SK-N-SH treated with all-trans-retinoic acid at 6 μM for 48 hours (cell line): ENCODE measurements around the gene DNAJC17.
A peak's percentile ranks its signal among the peaks of the same experiment; 100 is the strongest.

Experiments used
- ATAC-seq: fragments of 200-7000 bp; cut with Tn5 transposase; 3 replicates; pipeline ENCODE4 v1.9.1; 2020; ENCODE audit warnings: mild to moderate bottlenecking, moderate library complexity
- ARNTL ChIP-seq: fragments of 450-650 bp; formaldehyde crosslinking; IDR thresholded peaks from 2 replicates; pipeline ENCODE4 v1.5.0; 2020; ENCODE audit warnings: low read depth, mild to moderate bottlenecking, moderate library complexity, borderline replicate concordance
- CSDC2 ChIP-seq: fragments of 250-450 bp; sonication (Bioruptor Pico); IDR thresholded peaks from 2 replicates; pipeline ENCODE4 v1.5.0; 2020; ENCODE audit warnings: mild to moderate bottlenecking, moderate library complexity
- ESRRG ChIP-seq: fragments of 250-450 bp; sonication (Bioruptor Pico); IDR thresholded peaks from 2 replicates; pipeline ENCODE4 v1.6.1; 2021; ENCODE audit warnings: mild to moderate bottlenecking
- GLIS3 ChIP-seq: fragments of 250-450 bp; sonication (Bioruptor Pico); IDR thresholded peaks from 2 replicates; pipeline ENCODE4 v1.5.0; 2020; ENCODE audit warnings: mild to moderate bottlenecking, moderate library complexity
- ISL1 ChIP-seq: fragments of 250-450 bp; sonication (Bioruptor Pico); IDR thresholded peaks from 2 replicates; pipeline ENCODE4 v2.1.2; 2022; ENCODE audit warnings: mild to moderate bottlenecking, moderate library complexity
- OSR1 ChIP-seq: fragments of 250-450 bp; sonication (Bioruptor Pico); IDR thresholded peaks from 2 replicates; pipeline ENCODE4 v1.8.0; 2022; ENCODE audit warnings: moderate library complexity, mild to moderate bottlenecking, inconsistent platforms
- PATZ1 ChIP-seq: fragments of 250-450 bp; sonication (Bioruptor Pico); IDR thresholded peaks from 2 replicates; pipeline ENCODE4 v1.8.0; 2020; ENCODE audit warnings: mild to moderate bottlenecking, moderate library complexity, borderline replicate concordance
- PPARA ChIP-seq: fragments of 250-450 bp; sonication (Bioruptor Pico); IDR thresholded peaks from 2 replicates; pipeline ENCODE4 v1.5.0; 2020; ENCODE audit warnings: mild to moderate bottlenecking, borderline replicate concordance
- RARB ChIP-seq: fragments of 250-450 bp; sonication (Bioruptor Pico); IDR thresholded peaks from 2 replicates; pipeline ENCODE4 v1.8.0; 2021; ENCODE audit warnings: mild to moderate bottlenecking, moderate library complexity
- SNAI2 ChIP-seq: fragments of 250-450 bp; sonication (Bioruptor Pico); IDR thresholded peaks from 2 replicates; pipeline ENCODE4 v1.5.0; 2020; ENCODE audit warnings: mild to moderate bottlenecking, moderate library complexity
- TOX ChIP-seq: fragments of 250-450 bp; sonication (Bioruptor Pico); IDR thresholded peaks from 2 replicates; pipeline ENCODE4 v1.8.0; 2021; ENCODE audit warnings: mild to moderate bottlenecking, moderate library complexity, borderline replicate concordance
- ZC3H10 ChIP-seq: fragments of 250-450 bp; sonication (Bioruptor Pico); IDR thresholded peaks from 2 replicates; pipeline ENCODE4 v1.5.1; 2021; ENCODE audit warnings: mild to moderate bottlenecking, moderate library complexity
- ZFP3 ChIP-seq: fragments of 250-450 bp; sonication (Bioruptor Pico); IDR thresholded peaks from 2 replicates; pipeline ENCODE4 v1.5.0; 2020; ENCODE audit warnings: mild to moderate bottlenecking, moderate library complexity
- ZFP30 ChIP-seq: fragments of 450-650 bp; formaldehyde crosslinking; IDR thresholded peaks from 2 replicates; pipeline ENCODE4 v1.5.0; 2022; ENCODE audit warnings: mild to moderate bottlenecking, moderate library complexity
- ZNF565 ChIP-seq: fragments of 450-650 bp; formaldehyde crosslinking; conservative IDR thresholded peaks from 2 replicates; pipeline ENCODE4 v1.5.0; 2020; ENCODE audit warnings: low read depth, mild to moderate bottlenecking, moderate library complexity
- ZNF70 ChIP-seq: fragments of 450-650 bp; formaldehyde crosslinking; IDR thresholded peaks from 2 replicates; pipeline ENCODE4 v1.5.0; 2020; ENCODE audit warnings: mild to moderate bottlenecking, moderate library complexity
- ZNF8 ChIP-seq: fragments of 450-650 bp; formaldehyde crosslinking; IDR thresholded peaks from 2 replicates; pipeline ENCODE4 v1.5.0; 2020; ENCODE audit warnings: mild to moderate bottlenecking, moderate library complexity
- TF ChIP-seq, protein P1 (sequence below): fragments of 250-450 bp; sonication (Bioruptor Pico); IDR thresholded peaks from 2 replicates; pipeline ENCODE4 v1.8.0; 2021; ENCODE audit warnings: low read depth, mild to moderate bottlenecking, moderate library complexity, borderline replicate concordance
- TF ChIP-seq, protein P2 (sequence below): fragments of 250-450 bp; sonication (Bioruptor Pico); IDR thresholded peaks from 2 replicates; pipeline ENCODE4 v1.5.1; 2020; ENCODE audit warnings: low read depth, mild to moderate bottlenecking, moderate library complexity
- TF ChIP-seq, protein P3 (sequence below): fragments of 250-450 bp; sonication (Bioruptor Pico); IDR thresholded peaks from 2 replicates; pipeline ENCODE4 v1.5.1; 2021; ENCODE audit warnings: mild to moderate bottlenecking, moderate library complexity

Gene DNAJC17

GRCh38 chr15:40754883-40755811 lies 52.1 kb downstream of the DNAJC17 start, which contains the start of gene RMDN3 (continued):
- TF ChIP-seq, protein P1, sequence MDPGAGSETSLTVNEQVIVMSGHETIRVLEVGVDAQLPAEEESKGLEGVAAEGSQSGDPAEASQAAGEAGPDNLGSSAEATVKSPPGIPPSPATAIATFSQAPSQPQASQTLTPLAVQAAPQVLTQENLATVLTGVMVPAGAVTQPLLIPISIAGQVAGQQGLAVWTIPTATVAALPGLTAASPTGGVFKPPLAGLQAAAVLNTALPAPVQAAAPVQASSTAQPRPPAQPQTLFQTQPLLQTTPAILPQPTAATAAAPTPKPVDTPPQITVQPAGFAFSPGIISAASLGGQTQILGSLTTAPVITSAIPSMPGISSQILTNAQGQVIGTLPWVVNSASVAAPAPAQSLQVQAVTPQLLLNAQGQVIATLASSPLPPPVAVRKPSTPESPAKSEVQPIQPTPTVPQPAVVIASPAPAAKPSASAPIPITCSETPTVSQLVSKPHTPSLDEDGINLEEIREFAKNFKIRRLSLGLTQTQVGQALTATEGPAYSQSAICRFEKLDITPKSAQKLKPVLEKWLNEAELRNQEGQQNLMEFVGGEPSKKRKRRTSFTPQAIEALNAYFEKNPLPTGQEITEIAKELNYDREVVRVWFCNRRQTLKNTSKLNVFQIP (CRISPR knock-in tag) = no peak
- TF ChIP-seq, protein P2, sequence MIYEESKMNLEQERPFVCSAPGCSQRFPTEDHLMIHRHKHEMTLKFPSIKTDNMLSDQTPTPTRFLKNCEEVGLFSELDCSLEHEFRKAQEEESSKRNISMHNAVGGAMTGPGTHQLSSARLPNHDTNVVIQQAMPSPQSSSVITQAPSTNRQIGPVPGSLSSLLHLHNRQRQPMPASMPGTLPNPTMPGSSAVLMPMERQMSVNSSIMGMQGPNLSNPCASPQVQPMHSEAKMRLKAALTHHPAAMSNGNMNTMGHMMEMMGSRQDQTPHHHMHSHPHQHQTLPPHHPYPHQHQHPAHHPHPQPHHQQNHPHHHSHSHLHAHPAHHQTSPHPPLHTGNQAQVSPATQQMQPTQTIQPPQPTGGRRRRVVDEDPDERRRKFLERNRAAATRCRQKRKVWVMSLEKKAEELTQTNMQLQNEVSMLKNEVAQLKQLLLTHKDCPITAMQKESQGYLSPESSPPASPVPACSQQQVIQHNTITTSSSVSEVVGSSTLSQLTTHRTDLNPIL = no peak
- TF ChIP-seq ZNF8 (CRISPR knock-in tag) (no peak), PATZ1 (CRISPR knock-in tag) (no peak)
- TF ChIP-seq, all 23 proteins: peak for 0

DNA sequence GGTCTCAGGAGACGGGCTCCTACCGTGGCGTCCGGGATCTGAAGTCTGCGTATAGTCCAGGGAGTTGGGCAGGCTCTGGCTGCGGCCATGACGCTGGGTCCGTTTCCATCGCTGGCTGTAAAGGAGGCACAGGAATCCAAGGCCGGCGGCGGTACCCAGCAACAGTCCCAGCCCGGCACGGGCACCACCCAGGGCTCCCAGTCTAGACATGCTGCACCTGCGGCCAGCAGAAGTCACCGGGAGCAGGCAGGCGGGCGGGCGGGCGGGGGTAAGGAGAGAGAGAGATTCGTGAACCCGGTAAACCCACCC lies 52.7 kb downstream of the DNAJC17 start:
- TF ChIP-seq, protein P3, sequence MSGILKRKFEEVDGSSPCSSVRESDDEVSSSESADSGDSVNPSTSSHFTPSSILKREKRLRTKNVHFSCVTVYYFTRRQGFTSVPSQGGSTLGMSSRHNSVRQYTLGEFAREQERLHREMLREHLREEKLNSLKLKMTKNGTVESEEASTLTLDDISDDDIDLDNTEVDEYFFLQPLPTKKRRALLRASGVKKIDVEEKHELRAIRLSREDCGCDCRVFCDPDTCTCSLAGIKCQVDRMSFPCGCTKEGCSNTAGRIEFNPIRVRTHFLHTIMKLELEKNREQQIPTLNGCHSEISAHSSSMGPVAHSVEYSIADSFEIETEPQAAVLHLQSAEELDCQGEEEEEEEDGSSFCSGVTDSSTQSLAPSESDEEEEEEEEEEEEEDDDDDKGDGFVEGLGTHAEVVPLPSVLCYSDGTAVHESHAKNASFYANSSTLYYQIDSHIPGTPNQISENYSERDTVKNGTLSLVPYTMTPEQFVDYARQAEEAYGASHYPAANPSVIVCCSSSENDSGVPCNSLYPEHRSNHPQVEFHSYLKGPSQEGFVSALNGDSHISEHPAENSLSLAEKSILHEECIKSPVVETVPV (CRISPR knock-in tag) = no peak
- TF ChIP-seq CSDC2 (CRISPR knock-in tag) (no peak), ZFP30 (no peak), PPARA (no peak), GLIS3 (CRISPR knock-in tag) (no peak), ZFP3 (CRISPR knock-in tag) (no peak), ARNTL (no peak), OSR1 (CRISPR knock-in tag) (no peak), ESRRG (CRISPR knock-in tag) (no peak)
- peak; percentile 55 for ATAC-seq

- no peak for ATAC-seq
- TF ChIP-seq RARB (CRISPR knock-in tag) (no peak), ISL1 (CRISPR knock-in tag) (no peak), OSR1 (CRISPR knock-in tag) (no peak), ZC3H10 (CRISPR knock-in tag) (no peak), ZNF70 (CRISPR knock-in tag) (no peak), PPARA (no peak), ARNTL (no peak), TOX (CRISPR knock-in tag) (no peak), ZNF565 (CRISPR knock-in tag) (no peak), PATZ1 (CRISPR knock-in tag) (no peak), SNAI2 (CRISPR knock-in tag) (no peak)
- TF ChIP-seq, protein P3 (CRISPR knock-in tag) = no peak
- TF ChIP-seq, protein P2 = no peak
Observed at GRCh38 chr15:40751745-40752144, 55.5 kb downstream of the DNAJC17 start.
